Measurements from ENCODE around the gene CADPS2.

CADPS2 gene

GRCh38 chr7:122430710-122431109 lies 455.6 kb downstream of the CADPS2 start:
- no peak for DNase-seq

- no peak for DNase-seq
Observed at GRCh38 chr7:122429926-122430325, 456.3 kb downstream of the CADPS2 start.

- no peak for DNase-seq
Observed at GRCh38 chr7:122425731-122426130, 460.5 kb downstream of the CADPS2 start.

- DNase-seq, result no peak
Observed at GRCh38 chr7:122423591-122423990, 462.7 kb downstream of the CADPS2 start.

- DNase-seq, result no peak
Observed at GRCh38 chr7:122416336-122416735, 469.9 kb downstream of the CADPS2 start.

GRCh38 chr7:122415510-122415909 lies 470.8 kb downstream of the CADPS2 start:
- no peak for DNase-seq

- no peak for DNase-seq
Observed at GRCh38 chr7:122413339-122413738, 472.9 kb downstream of the CADPS2 start.

DNA sequence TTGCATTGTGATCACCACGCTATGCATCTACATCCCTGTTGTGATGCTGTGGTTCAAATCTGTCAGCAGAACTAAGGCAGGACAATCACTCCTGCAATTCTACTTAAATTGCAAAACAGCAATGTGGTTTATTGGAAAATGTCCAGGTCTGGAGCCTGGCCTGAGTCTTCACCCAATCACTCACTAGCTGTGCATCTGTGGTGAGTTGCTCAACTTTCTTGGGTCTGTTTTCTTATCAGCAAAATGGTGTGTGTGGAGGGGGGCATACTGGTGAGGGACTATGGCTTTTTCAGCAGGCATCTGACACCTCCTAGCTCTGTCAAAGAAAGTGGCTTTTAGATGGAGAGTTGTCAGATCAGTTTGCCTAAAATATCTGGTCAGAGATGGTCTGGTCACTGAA lies 473.4 kb downstream of the CADPS2 start:
- no peak for DNase-seq

DNA sequence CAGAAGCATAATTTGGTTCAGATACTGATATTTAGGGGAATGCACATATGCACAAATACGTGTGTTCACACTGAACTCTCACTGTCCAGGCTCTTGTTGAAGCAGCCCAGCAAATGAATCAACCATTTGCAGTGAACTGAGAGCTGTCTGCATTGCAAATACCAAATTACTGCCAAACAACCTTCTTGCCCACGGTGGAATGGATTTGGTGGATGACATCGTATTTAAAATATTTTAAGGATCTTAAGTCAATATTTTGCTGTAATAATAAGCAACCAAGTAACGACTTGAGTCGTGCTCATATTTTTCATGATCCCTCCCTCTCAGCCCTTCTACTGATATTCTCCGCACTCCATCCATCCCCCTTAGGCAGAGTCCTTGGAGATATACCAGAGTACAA lies 473.8 kb downstream of the CADPS2 start:
- DNase-seq, result no peak

- DNase-seq, result no peak
Observed at GRCh38 chr7:122407195-122407594, 479.1 kb downstream of the CADPS2 start.

GRCh38 chr7:122403113-122403512 lies 483.1 kb downstream of the CADPS2 start:
- no peak for DNase-seq

GRCh38 chr7:122402235-122402634 lies 484.0 kb downstream of the CADPS2 start:
- DNase-seq, result no peak

- no peak for DNase-seq
Observed at GRCh38 chr7:122397381-122397780, 488.9 kb downstream of the CADPS2 start.

GRCh38 chr7:122394512-122394911 lies 491.7 kb downstream of the CADPS2 start:
- DNase-seq, result no peak

DNA sequence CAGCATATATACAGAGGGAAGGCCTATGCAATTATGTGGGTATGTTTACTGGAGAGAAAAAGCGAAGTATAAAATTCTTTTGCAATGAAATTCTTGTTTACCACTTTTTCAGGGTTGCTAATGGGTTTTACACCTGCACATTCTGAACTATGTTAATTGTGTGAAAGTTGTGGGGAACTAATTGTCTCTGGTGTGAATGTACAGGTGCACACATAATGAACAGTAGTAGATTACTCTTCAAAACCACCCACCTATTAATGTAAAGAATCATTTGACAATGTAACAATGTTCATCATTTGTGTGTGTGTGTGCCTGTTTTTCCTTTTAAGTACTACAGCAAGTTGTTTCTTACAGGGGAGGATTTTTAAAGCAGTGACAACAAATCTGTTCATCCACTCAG lies 501.7 kb downstream of the CADPS2 start:
- no peak for DNase-seq

DNA sequence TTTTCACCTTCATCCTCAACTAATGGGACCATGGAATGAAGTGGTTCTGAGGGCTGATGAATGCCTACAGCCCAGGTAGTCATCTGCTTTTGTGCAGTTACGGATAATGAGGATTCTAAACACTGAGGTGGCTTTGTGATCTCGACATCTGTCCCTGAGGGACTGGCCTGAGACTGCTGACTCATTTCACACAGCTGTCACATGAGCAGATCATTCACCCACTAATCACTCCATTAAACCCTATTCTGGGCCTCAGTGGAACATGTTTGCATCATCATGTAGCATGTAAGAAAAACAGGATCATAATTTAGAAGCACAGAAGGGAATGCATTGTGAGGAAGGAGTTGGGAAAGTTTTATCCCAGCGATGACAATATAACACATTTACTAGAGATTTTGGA lies 502.3 kb downstream of the CADPS2 start:
- DNase-seq, result no peak

- no peak for DNase-seq
Observed at GRCh38 chr7:122380992-122381391, 505.3 kb downstream of the CADPS2 start.

DNA sequence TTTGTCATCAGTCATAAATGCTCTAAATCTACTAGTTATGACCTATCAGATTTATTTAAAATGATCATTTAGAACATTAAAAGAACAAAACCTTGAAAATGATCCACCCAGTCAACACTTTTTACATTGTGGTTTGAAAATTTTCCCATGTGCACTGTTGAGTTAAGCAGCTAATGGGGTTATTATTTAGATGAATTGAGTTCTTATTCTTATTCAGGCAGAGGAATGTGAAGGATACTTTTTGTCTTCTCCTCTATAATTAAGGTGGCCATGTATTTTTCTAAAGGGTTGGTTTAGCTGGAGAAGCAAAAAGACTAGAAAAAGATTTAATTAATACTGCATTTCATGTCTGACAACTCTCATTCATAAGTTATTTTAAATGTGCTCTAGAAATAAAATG lies 506.8 kb downstream of the CADPS2 start:
- no peak for DNase-seq

DNA sequence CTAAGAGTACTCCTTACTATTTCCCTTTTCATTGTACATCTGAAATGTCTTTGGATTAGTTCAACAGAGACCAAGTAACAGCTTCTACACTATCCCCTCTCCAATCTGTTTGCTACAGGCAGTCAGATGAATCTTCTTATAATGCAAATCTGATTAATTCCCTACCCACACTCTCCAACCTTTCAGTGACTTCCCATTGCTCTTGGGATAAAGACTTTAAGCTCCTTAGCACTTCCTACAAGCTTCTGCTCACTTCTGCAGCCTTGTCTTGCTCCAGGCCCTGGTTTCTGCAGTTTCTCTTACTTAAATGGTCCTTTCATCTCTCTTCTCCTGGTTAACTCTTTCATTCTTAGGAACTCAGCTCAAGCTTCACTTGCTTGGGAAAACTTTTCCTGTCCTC lies 516.5 kb downstream of the CADPS2 start:
- no peak for DNase-seq

GRCh38 chr7:122364761-122365280 lies 521.4 kb downstream of the CADPS2 start:
- DNase-seq, result no peak

DNA sequence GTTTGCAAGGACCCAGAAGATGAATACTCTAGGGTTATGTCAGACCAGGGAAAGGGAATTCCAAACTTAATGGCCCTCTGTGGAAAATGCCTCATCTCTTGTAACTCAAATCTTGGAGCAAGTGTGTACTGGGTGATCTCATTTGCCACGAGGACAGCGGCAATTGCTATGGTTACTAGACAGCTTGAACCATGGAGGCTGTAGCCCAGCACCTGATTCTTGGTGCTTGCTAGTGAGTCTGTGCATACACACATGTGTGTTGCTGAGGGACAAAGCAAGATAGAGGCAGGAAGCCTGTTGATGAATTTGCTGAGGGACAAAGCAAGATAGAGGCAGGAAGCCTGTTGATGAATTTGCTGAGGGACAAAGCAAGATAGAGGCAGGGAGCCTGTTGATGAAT lies 523.1 kb downstream of the CADPS2 start:
- DNase-seq, result no peak

- DNase-seq, result no peak
Observed at GRCh38 chr7:122362473-122362872, 523.8 kb downstream of the CADPS2 start.

- DNase-seq, result no peak
Observed at GRCh38 chr7:122354656-122355055, 531.6 kb downstream of the CADPS2 start.

- no peak for DNase-seq
Observed at GRCh38 chr7:122352454-122352853, 533.8 kb downstream of the CADPS2 start.

DNA sequence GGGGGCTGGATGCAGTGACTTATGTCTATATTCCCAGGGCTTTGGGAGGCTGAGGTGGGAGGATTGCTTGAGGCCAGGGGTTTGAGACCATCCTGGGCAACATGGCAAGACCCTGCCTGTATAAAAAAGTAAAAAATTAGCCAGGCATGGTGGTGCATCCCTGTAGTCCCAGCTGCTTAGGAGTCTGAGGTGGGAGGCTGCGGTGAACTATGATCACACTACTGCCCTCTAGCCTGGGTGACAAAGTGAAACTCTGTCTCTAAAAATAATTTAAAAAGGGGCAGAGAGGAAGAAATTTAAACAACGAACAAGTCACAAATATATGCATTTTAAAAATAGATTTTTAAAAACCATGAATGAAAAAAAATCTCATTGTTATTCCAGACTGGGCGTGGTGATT lies 535.6 kb downstream of the CADPS2 start:
- DNase-seq, result no peak

- DNase-seq, result no peak
Observed at GRCh38 chr7:122344303-122344620, 542.0 kb downstream of the CADPS2 start.
